ENCODE measurements around the gene SBF2.

- no peak for TF ChIP-seq RAD21 (CRISPR knock-in tag; conservative IDR thresholded peaks at IDR 0.05 in 1 of 2, IDR thresholded peaks at IDR 0.05 in 1 of 2)
- TF ChIP-seq HBP1 (CRISPR knock-in tag; IDR thresholded peaks at IDR 0.05), result no peak
- no peak for TF ChIP-seq ZNF274 (IDR thresholded peaks at IDR 0.05; ENCODE audit: borderline replicate concordance, low read depth, low read length)
- no peak for TF ChIP-seq JUN (IDR thresholded peaks at IDR 0.05; ENCODE audit: borderline replicate concordance, low read depth, low read length)
- TF ChIP-seq JUN (CRISPR knock-in tag; IDR thresholded peaks at IDR 0.05; ENCODE audit: borderline replicate concordance), result no peak
- TF ChIP-seq SNAPC5 (CRISPR knock-in tag; IDR thresholded peaks at IDR 0.05), result no peak
- TF ChIP-seq E2F1 (CRISPR knock-in tag; IDR thresholded peaks at IDR 0.05), result no peak
- TF ChIP-seq GABPA (tag; conservative IDR thresholded peaks at IDR 0.05; ENCODE audit: low read depth), result no peak
- no peak for TF ChIP-seq TEAD2 (tag; IDR thresholded peaks at IDR 0.05)
- TF ChIP-seq POLR2G (IDR thresholded peaks at IDR 0.05; ENCODE audit: low read depth, low read length), result no peak
- TF ChIP-seq E4F1 (CRISPR knock-in tag; IDR thresholded peaks at IDR 0.05; ENCODE audit: borderline replicate concordance), result no peak
- no peak for TF ChIP-seq POLR2AphosphoS2 (IDR thresholded peaks at IDR 0.05; ENCODE audit: low read length)
- no peak for TF ChIP-seq ZKSCAN1 (IDR thresholded peaks at IDR 0.05; ENCODE audit: low read depth, low read length)
- TF ChIP-seq ZFP30 (CRISPR knock-in tag; IDR thresholded peaks at IDR 0.05; ENCODE audit: borderline replicate concordance), result no peak
- no peak for TF ChIP-seq BDP1 (IDR thresholded peaks at IDR 0.05; ENCODE audit: insufficient read depth, insufficient read length)
Observed at GRCh38 chr11:9821008-9821752, 472.8 kb downstream of the SBF2 start.
